ENCODE data around the gene SRRT.
"Not testable (repeated sequence)": the region's sequence is repeated elsewhere in the genome, so short reads cannot be mapped to it uniquely, and the experiment has no call there.

Gene SRRT

DNA sequence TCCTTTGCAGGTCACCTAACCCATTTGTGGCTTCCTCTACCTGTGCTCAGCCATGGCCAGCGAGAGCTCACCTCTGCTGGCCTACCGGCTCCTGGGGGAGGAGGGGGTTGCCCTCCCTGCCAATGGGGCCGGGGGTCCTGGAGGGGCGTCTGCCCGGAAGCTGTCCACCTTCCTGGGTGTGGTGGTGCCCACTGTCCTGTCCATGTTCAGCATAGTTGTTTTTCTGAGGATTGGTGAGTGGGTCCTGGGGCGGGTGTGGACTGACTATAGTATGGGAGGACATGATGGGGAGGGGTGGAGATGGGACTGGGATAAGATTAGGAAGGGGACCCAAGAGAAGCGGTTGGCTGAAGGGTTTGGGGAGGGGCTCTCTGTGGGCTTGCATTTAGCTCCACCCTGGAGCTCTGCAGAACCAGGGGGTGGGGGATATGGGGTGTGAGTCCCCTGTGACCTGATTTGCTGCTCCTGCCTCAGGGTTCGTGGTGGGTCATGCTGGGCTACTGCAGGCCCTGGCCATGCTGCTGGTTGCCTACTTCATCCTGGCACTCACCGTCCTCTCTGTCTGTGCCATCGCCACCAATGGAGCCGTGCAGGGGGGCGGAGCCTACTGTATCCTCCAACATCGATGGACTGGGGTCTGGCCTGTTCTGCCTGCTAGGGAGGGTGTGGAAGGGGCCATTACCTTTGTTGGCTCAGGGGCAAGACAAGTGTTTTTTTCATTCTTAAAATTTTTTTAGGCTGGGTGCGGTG lies 20.6 kb upstream of the SRRT start:
- ChIA-PET POLR2A (no interaction called here), CTCF (interaction anchor here (0.6 to 2.5 kb wide), 5 partner anchors 60 to 745 kb away, joined by 3 to 7 read pairs (median 3); no protein-coding TSS in a partner anchor)
- TF ChIP-seq ZNF341 (tag by site-specific recombination; IDR thresholded peaks at IDR 0.05; ENCODE audit: low read depth) (no peak), ZFP37 (tag by site-specific recombination; IDR thresholded peaks at IDR 0.05) (no peak), PRDM1 (tag by site-specific recombination; IDR thresholded peaks at IDR 0.05) (no peak), ZNF214 (tag by site-specific recombination; IDR thresholded peaks at IDR 0.05; ENCODE audit: borderline replicate concordance) (no peak), ZNF560 (tag by site-specific recombination; IDR thresholded peaks at IDR 0.05; ENCODE audit: borderline replicate concordance) (no peak), ZNF843 (tag by site-specific recombination; IDR thresholded peaks at IDR 0.05) (no peak), SCRT1 (tag by site-specific recombination; IDR thresholded peaks at IDR 0.05; ENCODE audit: borderline replicate concordance) (no peak), ZFP69B (tag by site-specific recombination; IDR thresholded peaks at IDR 0.05) (no peak), ZNF223 (tag by site-specific recombination; IDR thresholded peaks at IDR 0.05) (no peak), ZNF768 (tag by site-specific recombination; IDR thresholded peaks at IDR 0.05) (no peak), ZNF521 (tag by site-specific recombination; IDR thresholded peaks at IDR 0.05) (no peak), ZNF670 (tag by site-specific recombination; IDR thresholded peaks at IDR 0.05; ENCODE audit: low read depth) (no peak)
- TF ChIP-seq, protein P1, sequence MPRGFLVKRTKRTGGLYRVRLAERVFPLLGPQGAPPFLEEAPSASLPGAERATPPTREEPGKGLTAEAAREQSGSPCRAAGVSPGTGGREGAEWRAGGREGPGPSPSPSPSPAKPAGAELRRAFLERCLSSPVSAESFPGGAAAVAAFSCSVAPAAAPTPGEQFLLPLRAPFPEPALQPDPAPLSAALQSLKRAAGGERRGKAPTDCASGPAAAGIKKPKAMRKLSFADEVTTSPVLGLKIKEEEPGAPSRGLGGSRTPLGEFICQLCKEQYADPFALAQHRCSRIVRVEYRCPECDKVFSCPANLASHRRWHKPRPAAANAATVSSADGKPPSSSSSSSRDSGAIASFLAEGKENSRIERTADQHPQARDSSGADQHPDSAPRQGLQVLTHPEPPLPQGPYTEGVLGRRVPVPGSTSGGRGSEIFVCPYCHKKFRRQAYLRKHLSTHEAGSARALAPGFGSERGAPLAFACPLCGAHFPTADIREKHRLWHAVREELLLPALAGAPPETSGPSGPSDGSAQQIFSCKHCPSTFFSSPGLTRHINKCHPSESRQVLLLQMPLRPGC (tag by site-specific recombination; IDR thresholded peaks at IDR 0.05), result no peak
- TF ChIP-seq, protein P2, sequence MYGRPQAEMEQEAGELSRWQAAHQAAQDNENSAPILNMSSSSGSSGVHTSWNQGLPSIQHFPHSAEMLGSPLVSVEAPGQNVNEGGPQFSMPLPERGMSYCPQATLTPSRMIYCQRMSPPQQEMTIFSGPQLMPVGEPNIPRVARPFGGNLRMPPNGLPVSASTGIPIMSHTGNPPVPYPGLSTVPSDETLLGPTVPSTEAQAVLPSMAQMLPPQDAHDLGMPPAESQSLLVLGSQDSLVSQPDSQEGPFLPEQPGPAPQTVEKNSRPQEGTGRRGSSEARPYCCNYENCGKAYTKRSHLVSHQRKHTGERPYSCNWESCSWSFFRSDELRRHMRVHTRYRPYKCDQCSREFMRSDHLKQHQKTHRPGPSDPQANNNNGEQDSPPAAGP (tag by site-specific recombination; IDR thresholded peaks at IDR 0.05), result no peak
- Histone ChIP-seq H3K4me3 (ENCODE audit: low read depth, low read length) (no peak overlapping the region), H3K27ac (ENCODE audit: extremely low read depth, low read depth, low read length) (no peak overlapping the region), H3K36me3 (ENCODE audit: control insufficient read depth in 2 of 2, insufficient read depth in 1 of 2, low read length in 2 of 2) (no peaks in the 10 kb centered on the region), H3K4me1 (ENCODE audit: control insufficient read depth, insufficient read depth, low read length) (peaks cover 3% of the 10 kb centered on the region; the same call in 1 of the 2 replicates), H3K9me3 (ENCODE audit: control insufficient read depth, insufficient read depth, low read depth, low read length) (no peaks in the 10 kb centered on the region)

DNA sequence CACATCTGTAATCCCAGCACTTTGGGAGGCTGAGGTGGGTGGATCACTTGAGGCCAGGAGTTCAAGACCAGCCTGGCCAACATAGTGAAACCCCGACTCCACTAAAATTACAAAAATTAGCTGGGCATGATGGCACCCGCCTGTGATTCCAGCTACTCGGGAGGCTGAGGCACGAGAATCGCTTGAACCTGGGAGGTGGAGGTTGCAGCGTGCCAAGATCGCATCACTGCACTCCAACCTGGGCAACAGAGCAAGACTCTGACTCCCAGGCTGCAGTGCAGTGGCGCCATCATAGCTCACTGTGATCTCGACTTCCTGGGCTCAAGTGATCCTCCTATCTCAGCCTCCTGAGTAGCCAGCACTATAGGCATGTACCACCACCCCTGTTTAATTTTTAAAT lies 20.0 kb upstream of the SRRT start:
- POLR2A ChIA-PET; H3K9me3 ChIP-seq (ENCODE audit: control insufficient read depth, insufficient read depth, low read depth, low read length); H3K4me1 ChIP-seq (ENCODE audit: control insufficient read depth, insufficient read depth, low read length); H3K27ac ChIP-seq (ENCODE audit: extremely low read depth, low read depth, low read length); H3K4me3 ChIP-seq (ENCODE audit: low read depth, low read length); H3K36me3 ChIP-seq (ENCODE audit: control insufficient read depth in 2 of 2, insufficient read depth in 1 of 2, low read length in 2 of 2): not testable (repeated sequence)
- CTCF ChIA-PET, result interaction anchor here (0.7 to 2.5 kb wide), 2 partner anchors 10 to 163 kb away, joined by 3 to 7 read pairs; no protein-coding TSS in a partner anchor
- 0 out of 2 replicates have a peak, but pooled peaks have one; percentile 56 for TF ChIP-seq ZNF121 (tag by site-specific recombination; IDR thresholded peaks at IDR 0.05)

GRCh38 chr7:100855515-100855914 lies 19.4 kb upstream of the SRRT start:
- no peaks in the 10 kb centered on the region for H3K9me3 ChIP-seq (ENCODE audit: control insufficient read depth, insufficient read depth, low read depth, low read length)
- ChIA-PET CTCF (interaction anchor here (0.7 to 2.5 kb wide), 2 partner anchors 9 to 164 kb away, joined by 3 to 7 read pairs; no protein-coding TSS in a partner anchor), POLR2A (interaction anchor here (0.6 to 2.4 kb wide), 2 partner anchors 20 to 150 kb away, joined by 3 to 9 read pairs; partner anchors contain the start of genes POP7 and SRRT)
- no peak overlapping the region for H3K27ac ChIP-seq (ENCODE audit: extremely low read depth, low read depth, low read length)
- no peak overlapping the region for H3K4me3 ChIP-seq (ENCODE audit: low read depth, low read length)
- H3K4me1 ChIP-seq (ENCODE audit: control insufficient read depth, insufficient read depth, low read length), result peaks cover 3% of the 10 kb centered on the region; the same call in 1 of the 2 replicates
- H3K36me3 ChIP-seq (ENCODE audit: control insufficient read depth in 2 of 2, insufficient read depth in 1 of 2, low read length in 2 of 2), result peaks cover 0 to 1% of the 10 kb centered on the region in 2 experiments; a peak in 1 of 3 replicates
- TF ChIP-seq, protein P3, sequence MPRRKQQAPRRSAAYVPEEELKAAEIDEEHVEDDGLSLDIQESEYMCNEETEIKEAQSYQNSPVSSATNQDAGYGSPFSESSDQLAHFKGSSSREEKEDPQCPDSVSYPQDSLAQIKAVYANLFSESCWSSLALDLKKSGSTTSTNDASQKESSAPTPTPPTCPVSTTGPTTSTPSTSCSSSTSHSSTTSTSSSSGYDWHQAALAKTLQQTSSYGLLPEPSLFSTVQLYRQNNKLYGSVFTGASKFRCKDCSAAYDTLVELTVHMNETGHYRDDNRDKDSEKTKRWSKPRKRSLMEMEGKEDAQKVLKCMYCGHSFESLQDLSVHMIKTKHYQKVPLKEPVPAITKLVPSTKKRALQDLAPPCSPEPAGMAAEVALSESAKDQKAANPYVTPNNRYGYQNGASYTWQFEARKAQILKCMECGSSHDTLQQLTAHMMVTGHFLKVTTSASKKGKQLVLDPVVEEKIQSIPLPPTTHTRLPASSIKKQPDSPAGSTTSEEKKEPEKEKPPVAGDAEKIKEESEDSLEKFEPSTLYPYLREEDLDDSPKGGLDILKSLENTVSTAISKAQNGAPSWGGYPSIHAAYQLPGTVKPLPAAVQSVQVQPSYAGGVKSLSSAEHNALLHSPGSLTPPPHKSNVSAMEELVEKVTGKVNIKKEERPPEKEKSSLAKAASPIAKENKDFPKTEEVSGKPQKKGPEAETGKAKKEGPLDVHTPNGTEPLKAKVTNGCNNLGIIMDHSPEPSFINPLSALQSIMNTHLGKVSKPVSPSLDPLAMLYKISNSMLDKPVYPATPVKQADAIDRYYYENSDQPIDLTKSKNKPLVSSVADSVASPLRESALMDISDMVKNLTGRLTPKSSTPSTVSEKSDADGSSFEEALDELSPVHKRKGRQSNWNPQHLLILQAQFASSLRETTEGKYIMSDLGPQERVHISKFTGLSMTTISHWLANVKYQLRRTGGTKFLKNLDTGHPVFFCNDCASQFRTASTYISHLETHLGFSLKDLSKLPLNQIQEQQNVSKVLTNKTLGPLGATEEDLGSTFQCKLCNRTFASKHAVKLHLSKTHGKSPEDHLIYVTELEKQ (tag by site-specific recombination; IDR thresholded peaks at IDR 0.05; ENCODE audit: borderline replicate concordance), result no peak
- TF ChIP-seq, protein P4, sequence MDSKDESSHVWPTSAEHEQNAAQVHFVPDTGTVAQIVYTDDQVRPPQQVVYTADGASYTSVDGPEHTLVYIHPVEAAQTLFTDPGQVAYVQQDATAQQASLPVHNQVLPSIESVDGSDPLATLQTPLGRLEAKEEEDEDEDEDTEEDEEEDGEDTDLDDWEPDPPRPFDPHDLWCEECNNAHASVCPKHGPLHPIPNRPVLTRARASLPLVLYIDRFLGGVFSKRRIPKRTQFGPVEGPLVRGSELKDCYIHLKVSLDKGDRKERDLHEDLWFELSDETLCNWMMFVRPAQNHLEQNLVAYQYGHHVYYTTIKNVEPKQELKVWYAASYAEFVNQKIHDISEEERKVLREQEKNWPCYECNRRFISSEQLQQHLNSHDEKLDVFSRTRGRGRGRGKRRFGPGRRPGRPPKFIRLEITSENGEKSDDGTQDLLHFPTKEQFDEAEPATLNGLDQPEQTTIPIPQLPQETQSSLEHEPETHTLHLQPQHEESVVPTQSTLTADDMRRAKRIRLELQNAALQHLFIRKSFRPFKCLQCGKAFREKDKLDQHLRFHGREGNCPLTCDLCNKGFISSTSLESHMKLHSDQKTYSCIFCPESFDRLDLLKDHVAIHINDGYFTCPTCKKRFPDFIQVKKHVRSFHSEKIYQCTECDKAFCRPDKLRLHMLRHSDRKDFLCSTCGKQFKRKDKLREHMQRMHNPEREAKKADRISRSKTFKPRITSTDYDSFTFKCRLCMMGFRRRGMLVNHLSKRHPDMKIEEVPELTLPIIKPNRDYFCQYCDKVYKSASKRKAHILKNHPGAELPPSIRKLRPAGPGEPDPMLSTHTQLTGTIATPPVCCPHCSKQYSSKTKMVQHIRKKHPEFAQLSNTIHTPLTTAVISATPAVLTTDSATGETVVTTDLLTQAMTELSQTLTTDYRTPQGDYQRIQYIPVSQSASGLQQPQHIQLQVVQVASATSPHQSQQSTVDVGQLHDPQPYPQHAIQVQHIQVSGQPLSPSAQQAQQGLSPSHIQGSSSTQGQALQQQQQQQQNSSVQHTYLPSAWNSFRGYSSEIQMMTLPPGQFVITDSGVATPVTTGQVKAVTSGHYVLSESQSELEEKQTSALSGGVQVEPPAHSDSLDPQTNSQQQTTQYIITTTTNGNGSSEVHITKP (tag by site-specific recombination; IDR thresholded peaks at IDR 0.05), result no peak
- TF ChIP-seq TRIM28 (IDR thresholded peaks at IDR 0.05; ENCODE audit: borderline replicate concordance, low read length) (no peak), ZNF664 (tag by site-specific recombination; IDR thresholded peaks at IDR 0.05) (no peak), KLF7 (tag by site-specific recombination; IDR thresholded peaks at IDR 0.05; ENCODE audit: borderline replicate concordance) (no peak), ZNF571 (tag by site-specific recombination; IDR thresholded peaks at IDR 0.05) (no peak)

All from HEK293 (cell line).